HG02623 (cell line): ENCODE results near the gene DPP10.

Source experiments
- ATAC-seq: cut with Tn5 transposase; IDR thresholded peaks from one replicate; pipeline ENCODE4 v1.9.1; 2021; ENCODE audit warnings: moderate library complexity; ENCODE audit not compliant: unreplicated experiment

The DPP10 gene

GRCh38 chr2:114580691-114581090, 138.2 kb downstream of the DPP10 start:
- no peak for ATAC-seq

- no peak for ATAC-seq
Observed at GRCh38 chr2:114598329-114598728, 155.9 kb downstream of the DPP10 start.

GRCh38 chr2:114609203-114609602, 166.8 kb downstream of the DPP10 start:
- ATAC-seq: no peak

GRCh38 chr2:114609801-114610200, 167.4 kb downstream of the DPP10 start:
- no peak for ATAC-seq

- ATAC-seq: no peak
Observed at GRCh38 chr2:114610677-114611076, 168.2 kb downstream of the DPP10 start.

- ATAC-seq: no peak
Observed at GRCh38 chr2:114614592-114614991, 172.2 kb downstream of the DPP10 start.

- ATAC-seq: no peak
Observed at GRCh38 chr2:114628481-114628880, 186.0 kb downstream of the DPP10 start.

- ATAC-seq: no peak
Observed at GRCh38 chr2:114631146-114631545, 188.7 kb downstream of the DPP10 start.

- no peak for ATAC-seq
Observed at GRCh38 chr2:114642166-114642770, 199.8 kb downstream of the DPP10 start.

- ATAC-seq: no peak
Observed at GRCh38 chr2:114642988-114643553, 200.6 kb downstream of the DPP10 start.

- ATAC-seq: no peak
Observed at GRCh38 chr2:114651933-114652332, 209.5 kb downstream of the DPP10 start.

- ATAC-seq: no peak
Observed at GRCh38 chr2:114659880-114660279, 217.4 kb downstream of the DPP10 start.

- no peak for ATAC-seq
Observed at GRCh38 chr2:114661971-114662939, 219.8 kb downstream of the DPP10 start.

- ATAC-seq: no peak
Observed at GRCh38 chr2:114668415-114668814, 226.0 kb downstream of the DPP10 start.

- no peak for ATAC-seq
Observed at GRCh38 chr2:114683251-114683650, 240.8 kb downstream of the DPP10 start.

- ATAC-seq: no peak
Observed at GRCh38 chr2:114684403-114684802, 242.0 kb downstream of the DPP10 start.

GRCh38 chr2:114685102-114685501, 242.7 kb downstream of the DPP10 start:
- no peak for ATAC-seq

- ATAC-seq: no peak
Observed at GRCh38 chr2:114688241-114688640, 245.8 kb downstream of the DPP10 start.

GRCh38 chr2:114698520-114698919, 256.1 kb downstream of the DPP10 start:
- no peak for ATAC-seq

GRCh38 chr2:114699423-114699944, 257.0 kb downstream of the DPP10 start:
- ATAC-seq: no peak

- ATAC-seq: no peak
Observed at GRCh38 chr2:114700440-114700839, 258.0 kb downstream of the DPP10 start.
